ENCODE results near the gene RAD9A. TPM values are rescaled to one million over a fixed set of nuclear protein-coding genes. Genes with fewer than 3 reads are reported as not detected.

Gene RAD9A
- total RNA-seq, 1 donor from 2014 or later: 49.4 TPM

GRCh38 chr11:67418476-67419281, 26.9 kb downstream of the RAD9A start:
- no peak for TF ChIP-seq CTCF (conservative IDR thresholded peaks at IDR 0.05)
- no peak overlapping the region for H3K27ac Mint-ChIP-seq (ENCODE audit: unreplicated experiment)
- no peaks in the 10 kb centered on the region for H3K36me3 Mint-ChIP-seq (ENCODE audit: low read depth)
- H3K9me3 Mint-ChIP-seq: no peaks in the 10 kb centered on the region
- peaks cover 18% of the 10 kb centered on the region for H3K4me1 Mint-ChIP-seq
- no peak for DNase-seq (ENCODE audit: low read depth, low spot score)
- no peak overlapping the region for H3K4me3 Mint-ChIP-seq
- H3K27me3 Mint-ChIP-seq (ENCODE audit: low read depth): peaks cover 37% of the 10 kb centered on the region

GRCh38 chr11:67419325-67420049, 27.7 kb downstream of the RAD9A start:
- Mint-ChIP-seq H3K9me3 (no peaks in the 10 kb centered on the region), H3K36me3 (ENCODE audit: low read depth) (no peaks in the 10 kb centered on the region), H3K4me3 (peak overlapping the region; percentile 41), H3K27me3 (ENCODE audit: low read depth) (peaks cover 30% of the 10 kb centered on the region), H3K4me1 (peaks cover 18% of the 10 kb centered on the region), H3K27ac (ENCODE audit: unreplicated experiment) (no peak overlapping the region)
- no peak for DNase-seq (ENCODE audit: low read depth, low spot score)
- TF ChIP-seq CTCF (conservative IDR thresholded peaks at IDR 0.05): no peak

DNA sequence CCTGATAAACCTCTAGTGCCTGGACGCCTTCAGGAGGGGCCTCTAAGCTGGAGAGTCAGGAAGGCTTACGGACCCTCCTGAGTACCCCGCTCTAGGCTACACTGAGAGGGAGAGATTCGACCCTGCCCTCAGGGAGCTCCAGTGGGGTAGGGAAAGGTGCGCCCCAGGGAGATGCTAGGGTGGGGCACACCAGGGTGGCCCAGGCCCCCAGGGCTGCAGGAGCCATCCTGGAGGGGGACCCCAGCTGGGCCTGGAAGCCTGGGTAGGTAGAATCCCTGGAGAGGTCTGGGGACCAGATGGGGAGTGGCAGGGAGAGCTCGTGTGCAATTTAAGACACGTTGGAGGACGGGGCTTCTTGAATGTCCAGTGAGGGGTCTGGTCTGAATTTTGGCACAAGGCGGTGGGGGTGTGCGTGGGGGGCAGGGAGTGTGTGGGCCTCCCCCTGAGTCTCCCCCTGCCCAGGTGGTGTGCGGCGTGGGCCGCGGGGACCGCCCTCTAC, 28.4 kb downstream of the RAD9A start:
- Mint-ChIP-seq H3K27ac (ENCODE audit: unreplicated experiment) (no peak overlapping the region), H3K9me3 (no peaks in the 10 kb centered on the region)
- TF ChIP-seq CTCF (conservative IDR thresholded peaks at IDR 0.05): no peak

GRCh38 chr11:67420646-67421429, 29.1 kb downstream of the RAD9A start:
- H3K27me3 Mint-ChIP-seq (ENCODE audit: low read depth): peaks cover 22% of the 10 kb centered on the region
- no peak for TF ChIP-seq CTCF (conservative IDR thresholded peaks at IDR 0.05)
- H3K4me1 Mint-ChIP-seq: peaks cover 18% of the 10 kb centered on the region
- no peaks in the 10 kb centered on the region for H3K9me3 Mint-ChIP-seq
- H3K27ac Mint-ChIP-seq (ENCODE audit: unreplicated experiment): no peak overlapping the region
- no peaks in the 10 kb centered on the region for H3K36me3 Mint-ChIP-seq (ENCODE audit: low read depth)
- peak; percentile 94 for DNase-seq (ENCODE audit: low read depth, low spot score)
- H3K4me3 Mint-ChIP-seq: peak overlapping the region; percentile 72

More for the DNA sequence above, 28.4 kb downstream of the RAD9A start:
- H3K36me3 Mint-ChIP-seq (ENCODE audit: low read depth): no peaks in the 10 kb centered on the region
- no peak for DNase-seq (ENCODE audit: low read depth, low spot score)
- H3K4me1 Mint-ChIP-seq: peaks cover 18% of the 10 kb centered on the region
- peaks cover 23% of the 10 kb centered on the region for H3K27me3 Mint-ChIP-seq (ENCODE audit: low read depth)
- H3K4me3 Mint-ChIP-seq: peak overlapping the region; percentile 41

DNA sequence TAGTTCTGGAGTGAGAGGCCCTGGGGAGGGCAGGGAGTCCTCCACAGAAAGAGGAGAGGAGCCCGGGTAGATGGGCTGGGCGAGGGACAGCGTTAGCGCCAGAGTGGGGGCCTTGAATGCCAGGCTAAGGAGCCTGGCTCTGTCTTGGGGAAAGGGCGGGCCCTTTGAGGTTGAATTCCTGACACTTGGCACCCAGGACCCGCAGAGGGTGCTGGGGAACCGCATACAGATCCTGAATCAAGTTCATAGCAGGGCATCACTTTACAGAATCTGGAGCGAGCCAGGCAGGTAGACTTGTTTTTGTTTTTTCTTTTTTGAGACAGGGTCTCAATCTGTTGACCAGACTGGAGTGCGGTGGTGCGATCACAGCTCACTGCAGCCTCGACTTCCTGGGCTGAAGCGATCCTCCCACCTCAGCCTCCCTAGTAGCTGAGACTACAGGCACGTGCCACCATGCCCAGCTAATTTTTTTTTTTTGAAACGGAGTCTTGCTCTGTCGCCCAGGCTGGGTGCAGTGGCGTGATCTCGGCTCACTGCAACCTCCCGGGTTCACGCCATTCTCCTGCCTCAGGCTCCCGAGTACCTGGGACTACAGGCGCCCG, 29.7 kb downstream of the RAD9A start:
- Mint-ChIP-seq H3K4me3 (peak overlapping the region; percentile 72), H3K36me3 (ENCODE audit: low read depth) (no peaks in the 10 kb centered on the region), H3K4me1 (peaks cover 14% of the 10 kb centered on the region), H3K27me3 (ENCODE audit: low read depth) (peaks cover 15% of the 10 kb centered on the region), H3K27ac (ENCODE audit: unreplicated experiment) (no peak overlapping the region), H3K9me3 (no peaks in the 10 kb centered on the region)
- no peak for TF ChIP-seq CTCF (conservative IDR thresholded peaks at IDR 0.05)
- DNase-seq (ENCODE audit: low read depth, low spot score): no peak
